IMR-90 (cell line): ENCODE data around the gene TBC1D1. TPM values are rescaled to one million over a fixed set of nuclear protein-coding genes. Genes with fewer than 3 reads are reported as not detected.

ENCODE experiments used
- ATAC-seq: fragments of 200-7000 bp; cut with Tn5 transposase; 2 replicates; pipeline ENCODE4 v1.9.1; 2020; ENCODE audit warnings: low read depth, mild to moderate bottlenecking, moderate library complexity
- BruUV-seq: library from RNA; stranded (reverse); fragments of 400-500 nt; replicated peaks from 2 replicates; lab custom pipeline; 2021; lab: Mats Ljungman, UMichigan
- CTCF ChIA-PET: fragments of 300-600 bp; formaldehyde crosslinking; extraction: SDS; loops from one replicate; lab custom pipeline; 2021; ENCODE audit warnings: antibody characterized with exemption; lab: Yijun Ruan, JAX
- POLR2A ChIA-PET: fragments of 300-600 bp; sonication (Branson Sonifier 250); formaldehyde crosslinking; loops from one replicate; lab custom pipeline; 2022; ENCODE audit warnings: antibody characterized with exemption; ENCODE audit not compliant: unreplicated experiment; lab: Charles Lee
- DNase-seq: peaks from one replicate; pipeline ENCODE4 v3.0.0; 2013
- H2AFZ ChIP-seq: replicated peaks from 2 replicates; pipeline ENCODE3; 2013; ENCODE audit warnings: low read length, mild to moderate bottlenecking; ENCODE audit not compliant: poor library complexity
- H2AK5ac ChIP-seq: 2 replicates; pipeline ENCODE4 v1.6.1; 2013; ENCODE audit warnings: low read depth, low read length, inconsistent platforms
- H2AK9ac ChIP-seq: replicated peaks from 2 replicates; pipeline ENCODE3; 2013; ENCODE audit warnings: mild to moderate bottlenecking, low read depth, low read length, moderate library complexity; ENCODE audit not compliant: poor library complexity
- H2BK120ac ChIP-seq: 2 replicates; pipeline ENCODE4 v1.6.1; 2013; ENCODE audit warnings: low read depth, low read length, inconsistent platforms
- H2BK15ac ChIP-seq: 3 replicates; pipeline ENCODE4 v1.6.1; 2013; ENCODE audit warnings: low read depth, low read length, inconsistent platforms
- H2BK20ac ChIP-seq: 2 replicates; pipeline ENCODE4 v1.6.1; 2013; ENCODE audit warnings: low read depth, mild to moderate bottlenecking, inconsistent platforms, low read length, moderate library complexity
- H2BK5ac ChIP-seq: 2 replicates; pipeline ENCODE4 v1.6.1; 2013; ENCODE audit warnings: mild to moderate bottlenecking, low read depth, low read length, inconsistent platforms; ENCODE audit not compliant: poor library complexity, severe bottlenecking
- H3K14ac ChIP-seq: replicated peaks from 2 replicates; pipeline ENCODE4 v1.6.1; 2013; ENCODE audit warnings: low read depth, low read length, inconsistent platforms
- H3K18ac ChIP-seq: 2 replicates; pipeline ENCODE4 v1.6.1; 2013; ENCODE audit warnings: low read depth, low read length, control low read depth
- H3K23ac ChIP-seq: 2 replicates; pipeline ENCODE4 v1.6.1; 2013; ENCODE audit warnings: low read depth, low read length, inconsistent platforms
- H3K27ac ChIP-seq: 2 replicates; pipeline ENCODE4 v1.5.1; 2013; ENCODE audit warnings: mild to moderate bottlenecking, control low read depth, low read length; ENCODE audit not compliant: insufficient read depth
- H3K27me3 ChIP-seq: 2 replicates; pipeline ENCODE4 v1.6.1; 2013; ENCODE audit warnings: low read length; ENCODE audit not compliant: control insufficient read depth, insufficient read depth
- H3K36me3 ChIP-seq: 2 replicates; pipeline ENCODE4 v1.6.1; 2013; ENCODE audit warnings: low read length, mixed read lengths; ENCODE audit not compliant: control insufficient read depth, insufficient read depth
- H3K4ac ChIP-seq: 2 replicates; pipeline ENCODE4 v1.6.1; 2013; ENCODE audit warnings: low read depth, low read length, inconsistent platforms
- H3K4me1 ChIP-seq: 2 replicates; pipeline ENCODE4 v1.6.1; 2013; ENCODE audit warnings: low read length, mixed read lengths; ENCODE audit not compliant: control insufficient read depth, insufficient read depth
- H3K4me2 ChIP-seq: 2 replicates; pipeline ENCODE4 v1.6.1; 2013; ENCODE audit warnings: low read depth, mild to moderate bottlenecking, control low read depth, low read length, moderate library complexity
- H3K4me3 ChIP-seq: 2 replicates; pipeline ENCODE4 v1.5.1; 2013; ENCODE audit warnings: low read depth, mild to moderate bottlenecking, control low read depth, low read length, moderate library complexity; ENCODE audit not compliant: insufficient read depth
- H3K56ac ChIP-seq: 2 replicates; pipeline ENCODE4 v1.6.1; 2013; ENCODE audit warnings: low read length, inconsistent platforms; ENCODE audit not compliant: insufficient read depth; ENCODE audit errors: extremely low read depth
- H3K79me1 ChIP-seq, 2 experiments: 2 replicates each; pipeline ENCODE4 v1.6.1; 2013; ENCODE audit warnings: low read length in 2 of 2, inconsistent platforms in 1 of 2, low read depth in 1 of 2
- H3K9ac ChIP-seq: 2 replicates; pipeline ENCODE4 v1.6.1; 2013; ENCODE audit warnings: low read depth, low read length, control low read depth
- H3K9me1 ChIP-seq: 2 replicates; pipeline ENCODE4 v1.6.1; 2013; ENCODE audit warnings: low read length, inconsistent platforms; ENCODE audit not compliant: insufficient read depth
- H3K9me3 ChIP-seq: 2 replicates; pipeline ENCODE4 v1.6.1; 2013; ENCODE audit warnings: low read length; ENCODE audit not compliant: control insufficient read depth, insufficient read depth
- H4K20me1 ChIP-seq: 2 replicates; pipeline ENCODE4 v1.6.1; 2013; ENCODE audit warnings: low read length, inconsistent platforms; ENCODE audit not compliant: insufficient read depth
- H4K5ac ChIP-seq: 2 replicates; pipeline ENCODE4 v1.6.1; 2013; ENCODE audit warnings: mild to moderate bottlenecking, low read depth, low read length, control low read depth
- H4K8ac ChIP-seq, 2 experiments: 2 replicates each; pipeline ENCODE4 v1.6.1; 2013; ENCODE audit warnings: low read depth in 2 of 2, low read length in 2 of 2, control low read depth in 1 of 2, inconsistent platforms in 1 of 2
- H4K91ac ChIP-seq: 2 replicates; pipeline ENCODE4 v1.6.1; 2013; ENCODE audit warnings: low read depth, low read length, inconsistent platforms; ENCODE audit not compliant: insufficient read depth
- BHLHE40 ChIP-seq: fragments of 150-350 bp; IDR thresholded peaks from 2 replicates; pipeline ENCODE4 v1.6.1; 2016; ENCODE audit warnings: mild to moderate bottlenecking, low read depth, low read length
- CEBPB ChIP-seq: IDR thresholded peaks from 2 replicates; pipeline ENCODE4 v1.6.1; 2012; ENCODE audit warnings: low read depth, low read length, improper control_type of control experiment
- CHD1 ChIP-seq: IDR thresholded peaks from 2 replicates; pipeline ENCODE4 v1.6.1; 2012; ENCODE audit warnings: low read depth, low read length, improper control_type of control experiment
- FOS ChIP-seq: fragments of 150-350 bp; IDR thresholded peaks from 2 replicates; pipeline ENCODE4 v1.6.1; 2016; ENCODE audit warnings: low read depth, low read length
- MAZ ChIP-seq: IDR thresholded peaks from 2 replicates; pipeline ENCODE4 v1.6.1; 2012; ENCODE audit warnings: low read depth, mild to moderate bottlenecking, low read length, improper control_type of control experiment, moderate library complexity, borderline replicate concordance
- POLR2A ChIP-seq: IDR thresholded peaks from 2 replicates; pipeline ENCODE4 v1.6.1; 2012; ENCODE audit warnings: mild to moderate bottlenecking, low read depth, low read length
- RAD21 ChIP-seq: IDR thresholded peaks from 2 replicates; pipeline ENCODE4 v1.6.1; 2012; ENCODE audit warnings: low read length, improper control_type of control experiment
- RCOR1 ChIP-seq: IDR thresholded peaks from 2 replicates; pipeline ENCODE4 v1.6.1; 2012; ENCODE audit warnings: mild to moderate bottlenecking, low read length, improper control_type of control experiment; ENCODE audit not compliant: insufficient replicate concordance
- RFX5 ChIP-seq: IDR thresholded peaks from 2 replicates; pipeline ENCODE4 v1.8.0; 2012; ENCODE audit warnings: low read depth, mild to moderate bottlenecking, low read length, moderate library complexity
- SMC3 ChIP-seq: fragments of 150-350 bp; IDR thresholded peaks from 2 replicates; pipeline ENCODE4 v1.6.1; 2016; ENCODE audit warnings: low read depth, mild to moderate bottlenecking, antibody characterized with exemption, low read length, moderate library complexity
- WGBS, 2 experiments: methylation state at CpG; one replicate each; pipeline versions ENCODE4 v1.1.5 to v1.1.7; 2013; ENCODE audit warnings: missing lambda C conversion rate in 2 of 2; ENCODE audit not compliant: insufficient read length in 1 of 2; ENCODE audit errors: extremely low coverage in 2 of 2; 5-methylcytosine and 5-hydroxymethylcytosine counted together
- dilution Hi-C: fragments of 300-500 bp; cut with HindIII; formaldehyde crosslinking; loops from one replicate; pipeline ENCODE4 v1.14.3; 2018; ENCODE audit warnings: low sequenced_read_pairs; ENCODE audit not compliant: unreplicated experiment
- in situ Hi-C: fragments of 300-500 bp; cut with MboI; formaldehyde crosslinking; loops from 3 replicates; pipeline ENCODE4 v1.14.3; 2019; ENCODE audit warnings: low sequenced_read_pairs, inconsistent platforms, mixed read lengths
- intact Hi-C: fragments of 100-400 bp; cut with micrococcal nuclease; formaldehyde crosslinking; loops from 2 replicates; pipeline ENCODE4 v1.10.0; 2022
- polyA plus RNA-seq, 3 experiments: library from polyadenylated mRNA; depleted of rRNA; stranded (reverse); fragments of >200 nt; gene quantifications; 2 replicates each; pipeline ENCODE4 v1.2.3, GENCODE V29; 2012; ENCODE audit warnings: low replicate concordance in 1 of 3
- total RNA-seq: library from RNA; depleted of rRNA; stranded (reverse); fragments of >200 nt; gene quantifications from 2 replicates; pipeline ENCODE4 v1.2.3, GENCODE V29; 2012
- TF ChIP-seq, protein P1 (sequence below): fragments of 150-350 bp; IDR thresholded peaks from 2 replicates; pipeline ENCODE4 v1.6.1; 2017; ENCODE audit warnings: mild to moderate bottlenecking, antibody characterized with exemption, low read length, low read depth
- TF ChIP-seq, protein P2 (sequence below): conservative IDR thresholded peaks from 2 replicates; pipeline ENCODE4 v1.5.1; 2012; ENCODE audit warnings: mild to moderate bottlenecking, low read depth, low read length, improper control_type of control experiment
- TF ChIP-seq, protein P3 (sequence below): fragments of 150-350 bp; IDR thresholded peaks from 2 replicates; pipeline ENCODE4 v1.6.1; 2016; ENCODE audit warnings: low read depth, mild to moderate bottlenecking, low read length, moderate library complexity, borderline replicate concordance

TBC1D1 gene
- total and polyA plus RNA-seq, 2 of the 4 experiments (the other 2 are of a cell fraction) = 42.4 to 104 TPM

DNA sequence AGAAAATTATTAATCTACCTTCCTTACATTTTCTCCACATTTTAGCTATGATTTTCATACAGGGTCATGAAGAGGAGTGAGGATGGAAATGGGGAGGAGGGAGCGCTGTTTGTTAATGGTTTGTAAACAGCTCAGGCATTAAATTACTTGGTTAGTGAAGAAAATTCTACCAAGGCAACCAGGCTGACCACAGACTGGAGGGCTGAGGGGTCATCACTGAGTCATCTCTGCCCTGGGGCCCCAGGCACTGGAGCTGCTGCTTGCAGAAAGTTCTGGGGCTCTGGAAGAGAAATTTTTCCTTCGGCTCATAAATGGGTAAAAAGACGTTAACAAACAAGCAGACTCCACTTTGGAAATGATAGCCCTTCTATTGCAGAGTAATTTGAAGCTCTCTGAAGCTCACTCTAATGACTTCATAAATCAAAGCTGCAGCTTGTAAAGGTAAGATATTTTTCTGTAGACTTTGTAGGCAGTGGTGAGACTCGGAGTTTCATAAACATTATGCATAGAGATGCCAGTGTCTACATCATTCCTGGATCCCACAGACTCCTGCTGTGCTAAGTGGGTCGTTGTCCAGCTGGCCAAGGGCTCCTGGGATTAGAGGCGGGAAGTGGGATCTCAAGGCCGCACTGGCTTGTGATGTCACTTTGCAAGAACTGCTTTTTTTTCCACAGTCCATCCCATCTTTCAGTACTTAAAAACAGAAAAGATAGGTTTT is 228.9 kb downstream of the TBC1D1 start:
- no TSS peak for BruUV-seq
- Histone ChIP-seq H2BK120ac (peak overlapping the region; percentile 61; the same call in 1 of the 2 replicates), H3K36me3 (peaks cover 2% of the 10 kb centered on the region), H3K18ac (peak overlapping the region; percentile 40; the same call in 1 of the 2 replicates), H3K9me1 (peaks cover 19% of the 10 kb centered on the region), H3K56ac (peak overlapping the region; percentile 30), H2AFZ (no peak overlapping the region), H3K79me1 (peaks cover 5 to 18% of the 10 kb centered on the region in 2 experiments; a peak in 2 of 4 replicates), H2BK5ac (peak overlapping the region; percentile 80), H3K14ac (no peak overlapping the region; the same call in 1 of the 2 replicates), H3K9me3 (no peaks in the 10 kb centered on the region), H3K23ac (peak overlapping the region; percentile 2; the same call in 1 of the 2 replicates), H3K4me3 (no peak overlapping the region), H4K91ac (no peak overlapping the region), H4K5ac (0 out of 2 replicates have a peak overlapping the region, but pooled peaks have one; percentile 7), H3K4me1 (peaks cover 16% of the 10 kb centered on the region), H3K27ac (peak overlapping the region; percentile 48; the same call in 1 of the 2 replicates), H2BK15ac (peak overlapping the region; percentile 45; the same call in 2 of the 3 replicates), H2BK20ac (peak overlapping the region; percentile 30; the same call in 1 of the 2 replicates), H3K4me2 (peak overlapping the region; percentile 39), H3K4ac (peak overlapping the region; percentile 47; the same call in 1 of the 2 replicates), H4K8ac (peak overlapping the region in 1 of 2 experiments; percentile 41; a peak in 3 of 4 replicates), H3K27me3 (no peaks in the 10 kb centered on the region), H3K9ac (no peak overlapping the region), H4K20me1 (peaks cover 4% of the 10 kb centered on the region; the same call in 1 of the 2 replicates), H2AK9ac (no peak overlapping the region), H2AK5ac (peak overlapping the region; percentile 30; the same call in 1 of the 2 replicates)
- intact Hi-C loops = no loop called here
- POLR2A ChIA-PET = interaction anchor here (0.7 to 0.8 kb wide), 2 partner anchors 43 to 749 kb away, joined by 3 read pairs; no protein-coding TSS in a partner anchor
- peak; percentile 88 for DNase-seq
- in situ Hi-C loops = no loop called here
- WGBS, 2 experiments = 20% methylated on average over 1 of the region's 7 CpGs; no CpG with 5 or more reads in 1 of the 2 experiments
- dilution Hi-C loops = no loop called here
- CTCF ChIA-PET = interaction anchor here (0.6 to 1.1 kb wide), 3 partner anchors 9 to 360 kb away, joined by 3 to 5 read pairs (median 4); no protein-coding TSS in a partner anchor
- peak; percentile 97 for ATAC-seq
- TF ChIP-seq POLR2A = no peak
- TF ChIP-seq CEBPB = peak; percentile 13; the same call in 1 of the 2 replicates
- TF ChIP-seq, protein P1, sequence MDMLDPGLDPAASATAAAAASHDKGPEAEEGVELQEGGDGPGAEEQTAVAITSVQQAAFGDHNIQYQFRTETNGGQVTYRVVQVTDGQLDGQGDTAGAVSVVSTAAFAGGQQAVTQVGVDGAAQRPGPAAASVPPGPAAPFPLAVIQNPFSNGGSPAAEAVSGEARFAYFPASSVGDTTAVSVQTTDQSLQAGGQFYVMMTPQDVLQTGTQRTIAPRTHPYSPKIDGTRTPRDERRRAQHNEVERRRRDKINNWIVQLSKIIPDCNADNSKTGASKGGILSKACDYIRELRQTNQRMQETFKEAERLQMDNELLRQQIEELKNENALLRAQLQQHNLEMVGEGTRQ = no peak
- no peak for TF ChIP-seq RCOR1
- TF ChIP-seq, protein P2, sequence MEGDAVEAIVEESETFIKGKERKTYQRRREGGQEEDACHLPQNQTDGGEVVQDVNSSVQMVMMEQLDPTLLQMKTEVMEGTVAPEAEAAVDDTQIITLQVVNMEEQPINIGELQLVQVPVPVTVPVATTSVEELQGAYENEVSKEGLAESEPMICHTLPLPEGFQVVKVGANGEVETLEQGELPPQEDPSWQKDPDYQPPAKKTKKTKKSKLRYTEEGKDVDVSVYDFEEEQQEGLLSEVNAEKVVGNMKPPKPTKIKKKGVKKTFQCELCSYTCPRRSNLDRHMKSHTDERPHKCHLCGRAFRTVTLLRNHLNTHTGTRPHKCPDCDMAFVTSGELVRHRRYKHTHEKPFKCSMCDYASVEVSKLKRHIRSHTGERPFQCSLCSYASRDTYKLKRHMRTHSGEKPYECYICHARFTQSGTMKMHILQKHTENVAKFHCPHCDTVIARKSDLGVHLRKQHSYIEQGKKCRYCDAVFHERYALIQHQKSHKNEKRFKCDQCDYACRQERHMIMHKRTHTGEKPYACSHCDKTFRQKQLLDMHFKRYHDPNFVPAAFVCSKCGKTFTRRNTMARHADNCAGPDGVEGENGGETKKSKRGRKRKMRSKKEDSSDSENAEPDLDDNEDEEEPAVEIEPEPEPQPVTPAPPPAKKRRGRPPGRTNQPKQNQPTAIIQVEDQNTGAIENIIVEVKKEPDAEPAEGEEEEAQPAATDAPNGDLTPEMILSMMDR = no peak
- no peak for TF ChIP-seq MAZ
- no peak for TF ChIP-seq RFX5
- TF ChIP-seq RAD21 = peak; percentile 32; the same call in 1 of the 2 replicates
- peak; percentile 11; the same call in 1 of the 2 replicates for TF ChIP-seq SMC3
- no peak; the same call in 1 of the 2 replicates for TF ChIP-seq BHLHE40
- no peak for TF ChIP-seq CHD1
- TF ChIP-seq, protein P3, sequence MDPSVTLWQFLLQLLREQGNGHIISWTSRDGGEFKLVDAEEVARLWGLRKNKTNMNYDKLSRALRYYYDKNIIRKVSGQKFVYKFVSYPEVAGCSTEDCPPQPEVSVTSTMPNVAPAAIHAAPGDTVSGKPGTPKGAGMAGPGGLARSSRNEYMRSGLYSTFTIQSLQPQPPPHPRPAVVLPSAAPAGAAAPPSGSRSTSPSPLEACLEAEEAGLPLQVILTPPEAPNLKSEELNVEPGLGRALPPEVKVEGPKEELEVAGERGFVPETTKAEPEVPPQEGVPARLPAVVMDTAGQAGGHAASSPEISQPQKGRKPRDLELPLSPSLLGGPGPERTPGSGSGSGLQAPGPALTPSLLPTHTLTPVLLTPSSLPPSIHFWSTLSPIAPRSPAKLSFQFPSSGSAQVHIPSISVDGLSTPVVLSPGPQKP = no peak
- peak; percentile 75 for TF ChIP-seq FOS
